Effector CD8-positive, alpha-beta T cell (primary cell): ENCODE data around the gene TFB2M.

Experiments
- DNase-seq: peaks from one replicate; lab custom pipeline; 2025; lab: John Stamatoyannopoulos, UW

The TFB2M gene

DNA sequence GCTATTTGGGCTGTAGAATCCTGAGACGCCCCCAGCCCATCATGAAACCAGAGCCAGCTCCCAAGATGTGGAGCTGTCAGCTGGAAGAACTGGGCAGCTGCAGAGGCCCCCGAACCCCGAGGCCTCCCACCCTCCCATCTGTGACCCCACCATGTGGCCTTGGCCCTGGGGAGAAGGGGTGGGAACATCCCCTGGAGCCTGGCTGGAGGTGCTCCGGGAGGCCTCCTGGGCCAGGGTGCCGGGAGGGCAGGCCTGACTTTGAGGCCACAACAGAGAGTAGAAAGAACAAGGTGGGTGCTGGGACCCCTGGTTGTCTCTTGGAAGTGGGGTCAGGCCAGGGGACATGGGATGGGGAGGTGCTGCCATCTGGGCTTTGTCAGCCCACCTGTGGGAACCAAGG lies 53.0 kb downstream of the TFB2M start:
- no peak for DNase-seq

DNA sequence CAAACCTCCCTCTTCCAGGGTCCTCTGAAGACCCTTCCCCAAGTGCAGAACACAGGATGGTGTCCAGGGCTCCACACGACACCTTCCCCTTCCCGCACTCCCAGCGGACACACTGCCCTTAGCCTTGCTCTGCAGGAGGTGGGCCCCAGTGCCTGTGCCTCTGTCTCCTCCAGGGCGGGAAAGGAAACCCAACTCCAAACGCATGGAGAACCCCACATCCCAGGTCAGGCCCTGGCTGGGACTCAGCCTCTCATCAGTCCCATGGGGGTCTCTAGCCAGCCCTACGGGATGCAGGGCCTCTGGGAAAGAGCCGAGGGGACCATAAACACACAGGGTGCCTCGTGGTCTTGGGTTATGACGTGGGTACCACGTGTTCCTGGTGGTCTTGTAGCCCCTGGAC lies 53.4 kb downstream of the TFB2M start:
- DNase-seq, result no peak

DNA sequence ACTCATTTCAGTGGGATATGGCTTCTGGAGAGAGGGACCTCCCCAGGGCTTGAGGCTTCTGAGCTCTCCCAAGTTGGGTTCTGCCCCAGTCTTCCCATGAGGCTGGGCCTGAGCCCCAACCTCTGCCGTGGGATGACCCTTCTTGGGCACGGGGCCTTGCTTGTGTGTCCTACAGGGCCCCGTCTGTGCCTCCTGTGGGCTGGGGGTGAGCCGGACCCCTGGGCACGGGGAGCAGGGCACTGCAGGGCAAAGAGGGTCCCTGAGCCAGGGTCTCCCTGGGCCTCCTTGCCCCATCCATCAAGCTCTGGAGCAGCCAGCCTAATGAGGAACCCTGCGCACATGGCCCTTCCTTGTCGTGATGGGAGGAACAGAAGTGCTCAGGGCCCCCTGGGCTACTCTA lies 53.8 kb downstream of the TFB2M start:
- DNase-seq, result no peak

DNA sequence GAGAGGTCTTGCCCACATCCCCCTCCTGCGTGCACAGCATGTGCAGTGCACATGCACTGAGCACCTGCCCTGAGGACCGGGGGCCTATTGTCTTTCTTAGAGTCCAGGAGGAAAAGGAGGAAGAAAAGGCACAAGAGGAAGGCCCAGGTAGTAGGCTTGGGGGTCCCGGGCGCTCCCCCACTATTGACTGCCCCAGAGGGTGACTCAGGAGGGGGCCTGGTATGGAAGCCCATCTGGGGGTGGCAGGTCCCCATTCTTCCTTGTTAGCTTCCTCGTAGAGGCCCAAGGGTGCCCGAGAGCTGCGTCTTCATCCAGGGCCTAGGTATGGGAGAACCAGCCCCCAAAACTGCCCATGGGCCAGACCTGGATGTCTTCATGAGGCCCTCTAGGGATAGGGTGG lies 54.9 kb downstream of the TFB2M start:
- no peak for DNase-seq

DNA sequence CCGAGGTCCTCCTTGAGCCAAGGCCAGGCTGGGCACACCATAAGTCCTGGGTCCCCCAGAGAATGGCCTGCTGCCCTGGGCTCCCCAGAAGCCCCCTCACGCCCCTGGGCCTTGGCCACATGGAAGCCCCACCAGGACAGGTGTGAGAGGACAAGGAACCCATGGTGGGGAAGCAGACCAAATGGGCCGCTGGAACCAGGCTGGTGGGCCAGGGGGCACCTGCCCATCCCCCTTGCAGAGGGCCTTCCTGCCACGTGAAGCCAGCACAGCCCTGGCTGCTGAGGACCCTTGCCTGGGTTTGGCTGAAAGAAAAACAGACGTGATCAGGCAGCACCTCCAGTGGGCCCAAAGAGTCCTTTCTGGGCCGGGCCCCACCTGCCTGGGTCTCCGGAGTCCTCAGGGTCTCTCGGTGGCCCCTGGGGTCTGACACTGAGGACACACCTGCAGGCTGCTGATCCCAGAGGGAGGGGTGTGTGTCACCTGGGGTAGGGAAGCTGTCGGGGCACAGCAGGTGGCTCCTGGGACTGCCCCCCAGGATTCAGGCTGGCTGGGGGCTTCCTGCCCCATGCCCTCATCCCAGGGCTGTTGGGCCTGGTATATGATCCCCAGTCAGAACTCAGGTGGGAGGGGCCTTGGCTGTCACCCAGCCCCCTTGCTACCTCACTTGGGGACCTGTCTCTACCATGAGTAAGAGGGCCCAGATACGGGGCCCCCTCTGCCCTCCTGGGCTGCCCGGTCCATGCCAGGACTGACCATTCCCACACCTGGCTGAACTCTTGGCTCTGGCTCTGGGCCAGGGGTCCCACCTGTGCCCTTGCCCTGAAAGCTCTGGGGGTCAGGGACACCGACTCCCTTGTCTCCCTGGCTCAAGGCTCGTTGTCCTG lies 55.7 kb downstream of the TFB2M start:
- DNase-seq, result no peak

DNA sequence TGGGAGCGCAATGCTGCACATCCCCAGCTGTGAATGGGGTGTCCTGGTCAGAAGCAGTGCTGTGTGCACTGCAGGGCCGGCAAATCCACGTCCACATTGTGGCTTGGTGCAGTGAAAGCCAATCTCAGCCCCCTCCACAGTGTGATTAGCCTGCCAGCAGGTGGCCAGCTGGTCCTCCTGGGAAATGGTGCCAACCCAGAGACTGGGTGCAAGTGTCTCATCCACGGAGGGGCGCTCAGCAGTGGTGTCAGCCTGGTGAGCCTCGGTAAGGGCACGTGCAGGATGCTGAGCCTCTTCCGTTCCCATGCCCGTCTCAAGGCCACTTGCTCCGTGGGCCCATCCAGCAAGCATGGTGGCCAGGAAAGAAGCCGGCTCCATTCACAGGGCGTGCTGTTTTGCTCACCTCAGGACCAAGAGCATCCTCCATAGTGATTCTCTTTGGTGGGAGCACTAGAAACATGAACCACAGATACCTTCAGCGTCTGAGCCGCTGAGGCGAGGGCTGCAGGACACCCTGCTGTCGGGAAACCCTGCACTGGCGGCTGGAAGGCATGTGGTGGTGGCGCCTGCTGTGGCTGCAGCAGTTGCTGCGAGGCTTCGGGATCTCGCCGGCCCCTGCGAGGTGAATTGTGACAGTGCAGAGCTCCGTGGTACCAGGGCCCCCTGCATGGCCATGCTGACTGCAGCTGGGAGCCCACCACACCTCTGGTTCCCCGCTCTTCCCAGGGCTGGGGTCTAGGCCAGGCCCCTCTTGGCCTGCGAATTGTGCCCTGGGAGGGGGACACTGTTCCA lies 57.0 kb downstream of the TFB2M start:
- DNase-seq, result no peak

DNA sequence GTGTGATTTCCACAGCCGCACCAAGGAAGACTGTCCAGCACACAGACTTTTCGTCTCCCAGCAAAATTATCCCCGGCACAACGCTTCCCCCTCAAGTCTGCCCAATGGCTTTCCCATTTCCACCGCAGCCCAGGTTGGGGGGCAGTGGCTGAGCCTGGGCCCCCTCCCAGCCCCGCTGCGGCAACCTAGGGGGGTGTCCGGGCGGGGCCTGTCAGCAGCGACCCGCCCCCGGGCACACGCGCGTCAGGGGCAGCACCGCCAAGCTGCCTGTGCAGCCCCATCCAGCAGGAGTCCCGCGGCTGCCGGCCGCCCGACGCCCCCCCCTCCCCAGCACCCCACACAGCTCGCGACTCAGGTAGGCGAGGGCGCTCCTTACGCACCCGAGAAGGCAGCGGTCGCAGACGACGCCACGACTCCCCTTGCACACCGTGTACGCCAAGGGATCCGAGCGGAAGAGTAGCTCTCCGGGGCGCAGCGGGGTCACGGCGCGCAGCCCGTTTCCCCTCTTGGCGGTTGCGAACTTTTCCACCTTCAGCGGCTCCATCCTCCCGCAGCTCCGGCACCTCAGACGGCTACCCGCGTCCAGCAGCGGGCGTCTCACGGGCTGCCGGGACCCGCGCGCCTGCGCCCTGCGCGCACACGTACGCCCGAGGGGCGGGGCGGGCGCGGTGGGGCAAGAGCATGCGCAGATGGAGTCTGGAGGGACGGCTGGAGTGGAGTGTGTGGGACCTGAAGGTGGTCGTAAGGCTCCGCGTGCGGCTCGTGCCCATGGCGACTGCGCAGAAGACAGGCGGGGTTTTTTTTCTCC lies 59.2 kb downstream of the TFB2M start, which contains the start of gene SMYD3:
Gene SMYD3, minus strand, starts transcription at position 606 of the 808 bp plus-strand sequence.
- DNase-seq, result peak; percentile 81

DNA sequence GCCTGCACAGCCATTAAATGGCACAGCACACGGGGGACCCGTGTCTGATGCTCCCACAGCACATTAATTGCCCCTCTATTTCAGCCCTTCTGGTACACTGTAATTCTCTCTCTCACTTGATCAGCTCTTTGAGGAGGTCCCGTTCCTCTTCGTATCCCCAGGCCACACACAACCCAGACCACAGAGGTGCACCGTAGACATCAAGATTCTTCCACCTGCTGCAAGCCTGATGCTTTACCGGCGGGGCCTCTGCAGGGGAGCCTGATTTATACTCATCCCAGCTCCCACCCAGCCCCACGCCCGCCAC lies 59.7 kb downstream of the TFB2M start:
- DNase-seq, result no peak

DNA sequence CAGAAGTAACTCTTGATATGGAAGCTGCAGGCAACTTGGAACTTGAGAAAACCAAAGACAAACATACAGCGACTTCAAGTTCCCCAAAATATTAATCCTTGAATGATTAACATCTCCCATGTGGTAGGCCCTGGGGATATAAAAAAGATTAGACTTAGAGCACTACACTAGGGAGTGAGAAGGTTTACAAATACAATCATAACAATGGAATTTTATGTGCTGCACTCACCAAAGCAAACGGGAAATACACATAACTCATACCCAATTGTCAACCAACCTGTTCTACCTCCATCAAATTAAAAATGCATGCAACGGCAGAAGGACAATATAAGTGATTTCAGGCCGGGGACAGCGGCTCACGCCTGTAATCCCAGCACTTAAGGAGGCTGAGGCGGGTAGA lies 62.7 kb downstream of the TFB2M start:
- DNase-seq, result no peak

DNA sequence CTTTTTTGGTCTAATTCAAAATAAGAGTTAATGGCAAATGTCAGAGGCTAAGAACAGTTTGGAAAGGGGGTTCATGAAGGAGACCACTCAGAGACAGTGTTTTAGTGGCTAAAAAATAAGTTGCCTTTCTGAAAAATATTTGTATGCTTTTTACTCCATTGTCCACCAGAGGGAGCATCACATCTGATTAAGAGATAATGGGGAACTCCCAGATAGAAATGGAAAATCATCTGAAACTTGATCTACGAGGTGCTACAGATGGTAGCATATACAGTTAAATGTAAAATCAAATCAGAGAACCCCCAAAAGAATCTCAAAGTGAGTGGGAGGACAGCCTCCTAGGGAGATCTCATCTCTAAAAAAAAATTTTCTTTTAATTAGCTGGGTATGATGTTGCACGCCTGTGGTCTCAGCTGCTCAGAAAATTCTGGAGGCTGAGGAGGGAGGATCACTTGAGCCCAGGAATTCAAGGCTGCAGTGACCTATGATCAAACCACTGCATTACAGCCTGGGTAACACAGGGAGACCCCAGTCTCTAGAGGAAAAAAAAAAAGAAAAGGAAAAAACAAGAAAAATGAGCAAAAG lies 68.6 kb downstream of the TFB2M start:
- DNase-seq, result no peak

DNA sequence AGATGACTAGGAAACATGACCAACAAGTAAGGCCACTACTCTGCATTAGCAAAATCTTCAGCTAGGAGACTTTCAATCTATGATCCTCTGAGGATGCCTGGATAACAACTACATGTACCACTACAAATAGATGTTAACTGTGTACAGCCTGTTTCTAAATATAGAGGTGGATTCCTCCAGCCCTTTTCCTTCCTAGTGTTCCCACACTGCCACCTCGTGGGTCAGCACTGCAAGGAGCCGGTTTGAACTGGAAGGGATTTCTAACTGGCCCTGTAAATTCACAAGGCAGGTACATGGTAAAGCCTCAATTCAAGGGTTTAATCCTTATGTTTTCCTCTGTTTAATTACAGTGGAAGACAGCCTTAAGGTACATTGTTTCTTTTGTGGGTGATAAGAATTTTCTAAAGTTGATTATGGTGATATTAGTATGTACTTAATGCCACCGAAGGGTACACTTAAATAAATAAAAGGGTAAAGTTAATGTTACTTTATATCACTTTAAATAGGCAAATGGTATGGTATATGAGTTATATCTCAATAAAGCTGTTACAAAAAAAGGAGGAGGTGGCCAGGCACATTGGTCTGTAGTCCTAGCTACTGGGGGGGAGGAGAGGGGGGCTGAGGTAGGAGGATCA lies 73.3 kb downstream of the TFB2M start:
- DNase-seq, result no peak

DNA sequence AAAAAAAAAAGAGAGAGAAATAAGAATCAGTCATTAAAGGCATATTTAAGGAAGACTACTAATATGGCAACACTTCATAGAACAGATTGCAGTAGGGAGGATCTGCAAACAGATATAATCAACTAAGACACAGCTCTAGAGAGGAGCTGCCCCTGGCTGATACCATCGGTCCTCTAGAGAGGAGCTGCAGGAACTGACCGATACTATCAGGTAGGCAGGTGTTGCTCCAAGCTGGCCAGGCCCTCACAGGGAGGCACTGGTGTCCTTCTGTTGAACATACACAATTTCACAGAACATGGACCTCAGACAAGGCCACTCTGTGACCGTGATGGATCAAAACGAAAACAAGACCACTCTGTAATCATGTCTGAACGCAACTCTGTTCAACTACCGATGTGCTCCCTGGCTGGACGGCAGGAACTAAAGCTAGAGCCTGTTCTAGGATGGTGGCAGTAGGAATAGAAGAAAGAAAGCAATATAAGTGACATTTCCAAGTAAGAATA lies 74.5 kb downstream of the TFB2M start:
- DNase-seq, result no peak
